Adrenal gland (tissue), 5 donors: ENCODE measurements around the gene GSTK1.

ENCODE experiments used
- CTCF ChIP-seq, 6 experiments: fragments of 450-650 bp in 4 of 6; fragments of 200-600 bp in 2 of 6; sonication (generic) in 1 of 6; IDR thresholded peaks; 1 replicate in 5 of 6; 2 replicates in 1 of 6; pipeline versions ENCODE4 v1.5.1 to v1.8.0; 2016 to 2021; ENCODE audit warnings: antibody characterized with exemption in 6 of 6, mild to moderate bottlenecking in 2 of 6, moderate library complexity in 1 of 6
- POLR2A ChIP-seq, 2 donors: fragments of 450-650 bp; IDR thresholded peaks; one replicate each; pipeline ENCODE4 v1.6.1; 2017; ENCODE audit warnings: antibody characterized with exemption in 2 of 2, mild to moderate bottlenecking in 2 of 2, moderate library complexity in 1 of 2
- donor health status: DM: no; HTN: no; CAD: no.

GRCh38 chr7:143256325-143256724, 6.9 kb upstream of the GSTK1 start:
- TF ChIP-seq CTCF (IDR thresholded peaks at IDR 0.05) (no peak), POLR2A (IDR thresholded peaks at IDR 0.05) (no peak)
